SU-DHL-6 (cell line): ENCODE data around the gene SRRM4.

Experiments used
- CTCF ChIP-seq: fragments of 200-600 bp; sonication (generic); IDR thresholded peaks from one replicate; pipeline ENCODE4 v1.5.1; 2017; ENCODE audit warnings: antibody characterized with exemption, mild to moderate bottlenecking, low read length, moderate library complexity; ENCODE audit not compliant: insufficient read depth, poor library complexity, severe bottlenecking
- EZH2phosphoT487 ChIP-seq: fragments of 200-600 bp; sonication (generic), shearing (Covaris generic); conservative IDR thresholded peaks from 2 replicates; pipeline ENCODE4 v1.6.1; 2018; ENCODE audit warnings: mild to moderate bottlenecking, antibody characterized with exemption, low read length, moderate library complexity, mixed read lengths

- TF ChIP-seq CTCF = no peak
- no peak for TF ChIP-seq EZH2phosphoT487
Observed at GRCh38 chr12:118946256-118946655, 35.1 kb upstream of the SRRM4 start.
